H1 (cell line): ENCODE results near the gene RHOB.

Source experiments
- BRCA1 ChIP-seq: IDR thresholded peaks from 2 replicates; pipeline ENCODE4 v1.6.1; 2012; ENCODE audit warnings: low read depth, low read length, improper control_type of control experiment
- EZH2 ChIP-seq: fragments of 200-600 bp; sonication (generic); IDR thresholded peaks from 2 replicates; pipeline ENCODE4 v1.7.1; 2012; ENCODE audit warnings: low read depth, mild to moderate bottlenecking, moderate library complexity, low read length, inconsistent platforms; ENCODE audit not compliant: severe bottlenecking

DNA sequence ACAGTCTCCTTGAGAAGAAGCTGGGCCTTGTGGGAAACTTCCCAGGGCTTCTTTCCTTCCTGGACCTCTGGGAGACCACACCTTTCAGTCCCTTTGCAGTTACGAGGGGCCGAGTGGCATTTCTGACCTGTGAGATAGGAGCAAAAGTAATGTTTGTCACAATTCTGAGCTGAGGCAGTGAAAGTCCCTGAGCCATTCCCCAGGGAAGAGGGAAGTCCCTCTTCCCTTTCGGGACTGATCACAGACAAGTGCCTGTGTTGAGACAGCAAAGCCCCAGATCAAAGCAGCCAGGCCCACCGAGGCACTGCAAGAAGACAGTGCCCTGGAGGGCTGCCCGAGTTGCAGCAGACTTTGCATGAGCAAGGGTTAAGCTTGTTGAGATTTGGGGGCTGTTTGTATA lies 41.9 kb downstream of the RHOB start:
- TF ChIP-seq EZH2 (no peak), BRCA1 (no peak)
